GM04504 (cell line): Measurements from ENCODE around the gene KIF17.

ENCODE experiments used
- DNase-seq: peaks from one replicate; pipeline ENCODE4 v3.0.0-alpha.2; 2012; ENCODE audit warnings: low read depth

Gene KIF17

DNA sequence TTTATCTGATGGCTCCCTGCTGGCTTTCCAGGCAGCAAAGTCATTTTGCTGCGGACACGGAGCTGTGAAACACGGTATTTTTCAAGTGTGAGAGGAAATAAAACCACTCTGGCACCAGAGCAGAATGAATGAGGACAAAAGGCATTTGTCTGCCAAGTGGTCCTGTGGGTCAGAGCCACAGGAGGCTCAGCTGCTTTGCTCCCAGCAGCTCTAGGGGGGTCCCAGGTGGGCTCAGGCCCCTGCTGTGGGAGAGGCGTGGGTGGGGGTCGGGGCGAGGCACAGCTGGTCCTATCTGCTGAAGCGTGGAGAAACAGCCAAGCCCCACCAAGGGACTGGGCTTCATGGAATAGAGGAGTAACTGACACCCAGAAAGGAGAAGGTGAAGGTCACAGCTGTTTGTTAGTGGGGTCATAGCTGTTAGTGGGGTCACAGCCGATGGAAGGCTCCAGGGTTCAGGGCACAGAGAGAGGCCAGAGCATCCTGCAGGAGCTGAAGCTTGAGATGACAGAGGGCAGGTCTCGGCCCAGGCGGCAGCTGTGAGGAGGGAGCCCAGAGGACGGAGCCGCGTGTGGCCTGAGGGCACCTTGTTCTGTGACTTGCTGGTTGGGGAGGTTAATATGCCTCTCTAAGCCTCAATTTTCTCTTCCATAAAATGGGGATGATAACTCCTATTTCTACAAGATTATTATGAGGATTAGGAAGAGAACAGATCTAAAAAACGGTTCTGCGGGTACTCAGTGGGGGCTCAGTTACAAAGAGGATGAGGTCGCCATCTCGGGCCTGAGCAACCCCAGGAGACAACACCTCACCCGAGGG is 7.1 kb downstream of the KIF17 start:
- DNase-seq = no peak

DNA sequence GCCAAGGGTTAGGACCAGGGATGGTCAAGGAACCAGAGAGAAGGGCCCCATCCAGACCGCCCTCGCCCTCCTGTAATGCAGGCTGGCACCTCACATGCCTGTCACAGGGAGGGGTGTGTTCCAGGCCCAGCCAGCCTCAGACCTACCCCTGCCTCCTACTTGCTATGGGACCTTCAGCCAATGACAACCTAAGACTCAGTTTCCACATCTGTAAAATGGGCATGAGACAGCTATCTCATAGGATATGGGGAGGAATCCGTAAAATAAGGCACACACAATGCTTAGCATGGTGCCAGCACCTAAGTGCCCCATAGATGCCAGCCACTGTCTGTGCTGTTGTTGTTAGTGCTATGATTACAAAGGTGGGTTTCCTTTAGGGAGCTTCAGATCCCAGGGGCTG is 7.9 kb downstream of the KIF17 start:
- no peak for DNase-seq

GRCh38 chr1:20708891-20709290 is 8.9 kb downstream of the KIF17 start:
- no peak for DNase-seq

DNA sequence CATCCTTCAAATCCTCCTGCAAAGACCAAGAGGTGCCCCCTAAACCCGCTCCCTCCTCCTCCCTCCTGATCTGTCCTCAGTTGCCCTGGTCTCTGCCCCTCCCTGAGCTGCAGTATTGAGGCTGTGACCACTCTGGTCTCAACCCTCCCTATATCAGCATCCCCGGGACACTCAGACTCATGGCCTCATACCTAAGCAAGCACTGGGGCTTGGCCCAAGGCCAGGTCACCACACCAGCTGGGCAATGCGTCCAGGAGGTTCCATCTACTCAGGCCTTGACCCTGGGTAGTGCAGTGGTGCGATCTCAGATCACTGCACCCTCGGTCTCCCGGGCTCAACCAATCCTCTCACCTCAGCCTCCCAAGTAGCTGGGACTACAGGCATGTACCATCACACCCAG is 9.8 kb downstream of the KIF17 start:
- no peak for DNase-seq

DNA sequence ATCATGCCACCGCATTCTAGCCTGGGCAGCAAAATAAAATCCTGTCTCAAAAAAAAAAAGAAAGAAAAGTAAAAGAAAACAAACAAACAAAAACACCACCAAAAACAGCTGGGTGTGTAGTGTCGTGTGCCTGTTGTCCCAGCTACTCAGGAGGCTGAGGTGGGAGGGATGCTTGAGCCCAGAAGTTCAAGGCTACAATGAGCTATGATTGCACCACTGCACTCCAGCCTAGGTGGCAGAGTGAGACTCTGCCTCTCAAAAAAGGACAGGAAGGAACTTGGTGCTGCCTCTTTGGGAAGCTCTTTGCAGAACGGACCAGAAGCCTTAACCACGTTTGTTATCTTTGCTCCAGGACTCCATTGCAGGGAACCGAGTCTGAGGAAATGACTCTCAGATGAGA is 11.0 kb downstream of the KIF17 start:
- DNase-seq = no peak

- no peak for DNase-seq
Measured at GRCh38 chr1:20705203-20705755, 12.5 kb downstream of the KIF17 start.

DNA sequence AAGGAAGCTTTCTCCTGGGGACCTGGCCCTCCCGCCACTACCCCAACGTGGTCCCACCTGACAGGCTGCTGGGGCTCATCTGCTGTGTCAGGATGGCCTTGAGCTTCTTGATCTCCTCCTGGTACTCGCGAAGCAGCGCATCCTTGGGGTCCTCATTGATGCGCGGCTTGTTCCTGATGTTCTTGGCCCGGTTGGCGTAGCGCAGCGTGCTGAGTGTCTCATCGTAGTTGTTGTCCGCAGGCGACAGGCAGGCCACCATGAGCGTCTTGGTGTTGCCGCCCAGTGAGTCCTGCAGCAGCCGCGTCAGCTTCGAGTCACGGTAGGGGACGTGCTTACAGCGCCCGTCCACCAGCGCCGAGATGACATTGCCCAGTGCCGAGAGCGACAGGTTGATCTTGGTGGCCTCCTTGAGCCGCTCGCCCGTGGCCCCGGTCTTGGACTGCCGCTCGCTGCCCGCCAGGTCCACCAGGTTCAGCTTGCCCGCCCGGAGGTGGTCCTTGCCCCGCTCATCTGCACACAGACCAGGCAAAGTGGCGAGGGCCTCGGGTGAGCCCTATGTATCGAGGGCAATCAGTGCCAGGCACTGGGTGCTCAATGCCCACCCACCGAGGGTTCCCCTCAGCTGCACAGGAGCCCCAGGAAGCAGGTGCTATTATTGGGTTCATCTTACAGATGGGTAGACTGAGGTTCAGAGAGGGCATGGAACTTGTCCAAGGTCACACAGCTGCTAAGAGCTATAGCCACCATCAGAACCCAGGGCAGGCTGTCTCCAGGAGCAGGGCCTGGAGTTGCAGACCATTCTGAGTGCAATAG is 13.2 kb downstream of the KIF17 start:
- no peak for DNase-seq

- DNase-seq = no peak
Measured at GRCh38 chr1:20703124-20703756, 14.6 kb downstream of the KIF17 start.

GRCh38 chr1:20702416-20702815 is 15.4 kb downstream of the KIF17 start:
- DNase-seq = no peak

GRCh38 chr1:20701847-20702246 is 16.0 kb downstream of the KIF17 start:
- DNase-seq = no peak

GRCh38 chr1:20701446-20701845 is 16.4 kb downstream of the KIF17 start:
- no peak for DNase-seq

- no peak for DNase-seq
Measured at GRCh38 chr1:20700636-20701215, 17.1 kb downstream of the KIF17 start.

DNA sequence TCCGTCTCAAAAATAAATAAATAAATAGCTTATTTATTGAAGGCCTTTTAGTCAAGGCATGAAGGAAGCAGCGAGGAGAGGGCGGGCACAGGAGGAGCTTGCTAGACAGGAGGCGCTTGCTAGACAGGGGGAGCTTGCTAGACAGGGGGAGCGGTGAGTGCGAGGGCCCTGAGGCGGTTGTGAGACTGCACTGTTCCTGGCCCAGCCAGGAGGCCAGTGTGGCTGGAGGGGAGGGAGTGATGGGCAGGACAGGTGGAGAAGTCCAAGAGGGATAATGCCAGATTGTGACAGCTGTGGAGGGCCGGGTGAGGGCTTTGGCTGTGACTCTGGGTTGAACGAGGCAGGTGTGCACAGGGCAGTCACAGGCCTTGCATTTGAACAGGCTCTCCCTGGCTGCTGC is 18.2 kb downstream of the KIF17 start:
- no peak for DNase-seq

- peak; percentile 36 for DNase-seq
Measured at GRCh38 chr1:20698195-20698910, 19.5 kb downstream of the KIF17 start.

DNA sequence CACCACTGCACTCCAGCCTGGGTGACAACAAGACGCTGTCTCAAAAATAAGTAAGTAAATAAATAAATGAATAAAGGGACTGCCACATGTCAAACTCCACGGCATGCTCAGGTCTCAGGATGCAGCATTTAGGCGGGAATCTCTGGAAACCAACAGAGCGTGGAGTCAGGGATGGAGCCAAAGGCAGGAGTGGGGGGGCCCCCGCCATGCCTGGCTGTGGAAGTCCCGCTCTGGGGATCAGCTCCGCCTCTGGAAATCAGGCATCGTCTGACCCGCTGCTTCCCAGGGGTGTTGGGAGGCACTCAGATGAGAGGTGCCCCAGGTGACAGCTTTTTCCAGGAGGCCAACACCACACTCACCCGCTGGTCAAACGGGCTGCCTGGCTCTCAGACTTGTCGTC is 20.2 kb downstream of the KIF17 start:
- no peak for DNase-seq

DNA sequence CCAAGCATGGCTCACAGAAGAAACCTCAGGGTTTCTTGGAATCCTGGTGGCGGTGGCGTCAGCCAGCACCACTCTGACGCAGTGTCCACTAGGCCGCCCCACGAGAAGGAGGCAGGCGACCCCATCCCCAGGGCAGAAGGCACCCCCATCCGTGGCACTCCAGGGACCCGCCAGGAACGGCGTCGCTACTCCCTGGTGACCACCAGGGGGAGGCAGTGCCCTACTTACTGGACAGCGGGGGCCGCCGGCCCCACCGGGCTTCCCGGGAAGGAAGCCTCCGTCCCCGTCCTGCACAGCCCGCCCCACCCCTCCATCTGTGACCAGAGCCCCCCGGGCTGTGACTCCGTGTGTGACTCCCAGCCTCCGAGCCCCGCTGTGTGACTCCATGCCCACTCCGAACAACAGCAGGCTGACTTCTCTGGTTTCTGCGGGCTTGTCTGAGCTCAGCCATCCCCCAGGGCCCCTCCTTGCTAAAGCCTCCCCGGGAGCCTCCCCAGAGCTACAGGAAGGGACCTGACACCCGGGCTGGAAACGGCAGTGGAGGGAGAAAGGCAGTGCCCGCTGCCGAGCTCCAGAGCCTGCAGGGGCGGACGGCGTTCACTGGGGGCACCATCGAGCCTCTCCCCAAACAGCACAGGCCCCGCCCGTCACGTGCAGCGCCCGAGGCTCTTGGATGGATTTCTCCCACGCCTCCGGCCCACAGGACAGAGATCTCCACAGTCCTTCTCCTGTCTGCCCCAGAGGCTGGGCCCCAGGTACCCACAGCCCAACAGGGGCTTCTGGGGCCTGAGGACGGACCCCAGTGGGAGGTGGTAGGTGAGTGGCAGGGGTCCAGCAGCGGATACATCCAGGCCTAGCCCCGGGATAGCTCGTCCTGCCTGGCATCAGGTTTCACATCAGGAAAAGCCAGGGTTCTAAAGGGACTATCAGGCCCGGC is 21.1 kb downstream of the KIF17 start:
- peak; percentile 93 for DNase-seq

- DNase-seq = no peak
Measured at GRCh38 chr1:20695515-20695914, 22.3 kb downstream of the KIF17 start.

GRCh38 chr1:20693623-20694022 is 24.2 kb downstream of the KIF17 start:
- no peak for DNase-seq

DNA sequence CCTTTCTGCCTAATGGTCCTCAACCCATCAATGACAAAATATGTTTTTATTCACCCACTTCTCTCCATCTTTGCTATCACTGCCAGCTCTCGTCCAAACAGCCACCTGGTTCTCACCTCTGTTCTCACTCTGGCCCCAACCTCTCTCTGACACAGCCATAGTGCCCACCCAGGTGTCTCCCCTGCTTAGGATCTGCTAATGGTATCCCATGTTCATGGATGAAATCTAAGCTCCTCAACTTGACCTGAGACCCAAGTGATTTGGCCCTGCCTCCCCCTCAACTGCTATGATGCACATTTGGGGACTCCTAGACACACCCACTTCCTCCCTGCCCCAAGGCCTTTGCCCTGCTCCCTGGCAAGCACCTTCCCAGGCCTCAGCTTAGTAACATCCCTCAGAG is 25.9 kb downstream of the KIF17 start:
- no peak for DNase-seq

GRCh38 chr1:20689645-20690056 is 28.2 kb downstream of the KIF17 start:
- no peak for DNase-seq
